Measurements from ENCODE around the gene EPHA3. TPM values are rescaled to one million over a fixed set of nuclear protein-coding genes. Genes with fewer than 3 reads are reported as not detected.

Gene EPHA3
- total RNA-seq, 1 experiment from 2014 or later, result 0.74 TPM

GRCh38 chr3:89320186-89320585 lies 212.8 kb downstream of the EPHA3 start:
- Mint-ChIP-seq H3K27ac (no peak overlapping the region), H3K36me3 (no peaks in the 10 kb centered on the region), H3K4me3 (no peak overlapping the region), H3K27me3 (ENCODE audit: low read depth) (no peaks in the 10 kb centered on the region), H3K9me3 (no peaks in the 10 kb centered on the region), H3K4me1 (0 out of 2 replicates have a peak, but pooled peaks cover 2% of the 10 kb centered on the region)
- POLR2A ChIA-PET, result no interaction called here
- no peak for ATAC-seq
- CTCF ChIA-PET, result no interaction called here
- DNase-seq (ENCODE audit: low spot score), result no peak
- no peak for TF ChIP-seq ETV6 (CRISPR knock-in tag; IDR thresholded peaks at IDR 0.05)
- TF ChIP-seq ZNF232 (CRISPR knock-in tag; IDR thresholded peaks at IDR 0.05), result no peak
- TF ChIP-seq OVOL2 (CRISPR knock-in tag; IDR thresholded peaks at IDR 0.05; ENCODE audit: borderline replicate concordance), result no peak
- TF ChIP-seq TP53 (CRISPR knock-in tag; IDR thresholded peaks at IDR 0.05), result no peak
- no peak for TF ChIP-seq AR (CRISPR knock-in tag; IDR thresholded peaks at IDR 0.05)
- TF ChIP-seq CBFB (CRISPR knock-in tag; IDR thresholded peaks at IDR 0.05; ENCODE audit: low read depth), result no peak
- no peak for TF ChIP-seq CREM (CRISPR knock-in tag; IDR thresholded peaks at IDR 0.05)
- TF ChIP-seq, protein P1, sequence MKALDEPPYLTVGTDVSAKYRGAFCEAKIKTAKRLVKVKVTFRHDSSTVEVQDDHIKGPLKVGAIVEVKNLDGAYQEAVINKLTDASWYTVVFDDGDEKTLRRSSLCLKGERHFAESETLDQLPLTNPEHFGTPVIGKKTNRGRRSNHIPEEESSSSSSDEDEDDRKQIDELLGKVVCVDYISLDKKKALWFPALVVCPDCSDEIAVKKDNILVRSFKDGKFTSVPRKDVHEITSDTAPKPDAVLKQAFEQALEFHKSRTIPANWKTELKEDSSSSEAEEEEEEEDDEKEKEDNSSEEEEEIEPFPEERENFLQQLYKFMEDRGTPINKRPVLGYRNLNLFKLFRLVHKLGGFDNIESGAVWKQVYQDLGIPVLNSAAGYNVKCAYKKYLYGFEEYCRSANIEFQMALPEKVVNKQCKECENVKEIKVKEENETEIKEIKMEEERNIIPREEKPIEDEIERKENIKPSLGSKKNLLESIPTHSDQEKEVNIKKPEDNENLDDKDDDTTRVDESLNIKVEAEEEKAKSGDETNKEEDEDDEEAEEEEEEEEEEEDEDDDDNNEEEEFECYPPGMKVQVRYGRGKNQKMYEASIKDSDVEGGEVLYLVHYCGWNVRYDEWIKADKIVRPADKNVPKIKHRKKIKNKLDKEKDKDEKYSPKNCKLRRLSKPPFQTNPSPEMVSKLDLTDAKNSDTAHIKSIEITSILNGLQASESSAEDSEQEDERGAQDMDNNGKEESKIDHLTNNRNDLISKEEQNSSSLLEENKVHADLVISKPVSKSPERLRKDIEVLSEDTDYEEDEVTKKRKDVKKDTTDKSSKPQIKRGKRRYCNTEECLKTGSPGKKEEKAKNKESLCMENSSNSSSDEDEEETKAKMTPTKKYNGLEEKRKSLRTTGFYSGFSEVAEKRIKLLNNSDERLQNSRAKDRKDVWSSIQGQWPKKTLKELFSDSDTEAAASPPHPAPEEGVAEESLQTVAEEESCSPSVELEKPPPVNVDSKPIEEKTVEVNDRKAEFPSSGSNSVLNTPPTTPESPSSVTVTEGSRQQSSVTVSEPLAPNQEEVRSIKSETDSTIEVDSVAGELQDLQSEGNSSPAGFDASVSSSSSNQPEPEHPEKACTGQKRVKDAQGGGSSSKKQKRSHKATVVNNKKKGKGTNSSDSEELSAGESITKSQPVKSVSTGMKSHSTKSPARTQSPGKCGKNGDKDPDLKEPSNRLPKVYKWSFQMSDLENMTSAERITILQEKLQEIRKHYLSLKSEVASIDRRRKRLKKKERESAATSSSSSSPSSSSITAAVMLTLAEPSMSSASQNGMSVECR (CRISPR knock-in tag; IDR thresholded peaks at IDR 0.05; ENCODE audit: borderline replicate concordance), result no peak
- TF ChIP-seq, protein P2, sequence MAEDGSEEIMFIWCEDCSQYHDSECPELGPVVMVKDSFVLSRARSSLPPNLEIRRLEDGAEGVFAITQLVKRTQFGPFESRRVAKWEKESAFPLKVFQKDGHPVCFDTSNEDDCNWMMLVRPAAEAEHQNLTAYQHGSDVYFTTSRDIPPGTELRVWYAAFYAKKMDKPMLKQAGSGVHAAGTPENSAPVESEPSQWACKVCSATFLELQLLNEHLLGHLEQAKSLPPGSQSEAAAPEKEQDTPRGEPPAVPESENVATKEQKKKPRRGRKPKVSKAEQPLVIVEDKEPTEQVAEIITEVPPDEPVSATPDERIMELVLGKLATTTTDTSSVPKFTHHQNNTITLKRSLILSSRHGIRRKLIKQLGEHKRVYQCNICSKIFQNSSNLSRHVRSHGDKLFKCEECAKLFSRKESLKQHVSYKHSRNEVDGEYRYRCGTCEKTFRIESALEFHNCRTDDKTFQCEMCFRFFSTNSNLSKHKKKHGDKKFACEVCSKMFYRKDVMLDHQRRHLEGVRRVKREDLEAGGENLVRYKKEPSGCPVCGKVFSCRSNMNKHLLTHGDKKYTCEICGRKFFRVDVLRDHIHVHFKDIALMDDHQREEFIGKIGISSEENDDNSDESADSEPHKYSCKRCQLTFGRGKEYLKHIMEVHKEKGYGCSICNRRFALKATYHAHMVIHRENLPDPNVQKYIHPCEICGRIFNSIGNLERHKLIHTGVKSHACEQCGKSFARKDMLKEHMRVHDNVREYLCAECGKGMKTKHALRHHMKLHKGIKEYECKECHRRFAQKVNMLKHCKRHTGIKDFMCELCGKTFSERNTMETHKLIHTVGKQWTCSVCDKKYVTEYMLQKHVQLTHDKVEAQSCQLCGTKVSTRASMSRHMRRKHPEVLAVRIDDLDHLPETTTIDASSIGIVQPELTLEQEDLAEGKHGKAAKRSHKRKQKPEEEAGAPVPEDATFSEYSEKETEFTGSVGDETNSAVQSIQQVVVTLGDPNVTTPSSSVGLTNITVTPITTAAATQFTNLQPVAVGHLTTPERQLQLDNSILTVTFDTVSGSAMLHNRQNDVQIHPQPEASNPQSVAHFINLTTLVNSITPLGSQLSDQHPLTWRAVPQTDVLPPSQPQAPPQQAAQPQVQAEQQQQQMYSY (CRISPR knock-in tag; IDR thresholded peaks at IDR 0.05), result no peak

DNA sequence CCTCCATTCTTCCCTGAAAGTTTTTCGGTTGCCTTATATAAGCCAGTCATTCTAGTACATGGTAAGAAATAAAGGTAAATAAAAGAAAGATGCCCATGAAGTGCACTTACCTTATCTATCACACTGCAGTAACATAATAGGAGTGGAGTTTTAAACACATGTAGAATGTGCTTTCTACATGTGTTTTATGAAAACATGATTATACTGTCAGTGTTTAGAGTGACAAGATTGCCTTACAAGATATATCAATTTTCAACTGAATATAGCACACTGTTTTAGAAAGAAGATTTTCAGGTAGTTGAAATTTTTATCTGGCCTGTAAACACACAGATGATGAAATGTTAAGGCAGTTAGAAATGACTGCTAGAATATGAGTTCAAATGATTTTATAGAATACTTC lies 219.6 kb downstream of the EPHA3 start:
- no peak for DNase-seq (ENCODE audit: low spot score)
- Mint-ChIP-seq H3K4me1 (peaks cover 30% of the 10 kb centered on the region), H3K27ac (no peak overlapping the region), H3K27me3 (ENCODE audit: low read depth) (no peaks in the 10 kb centered on the region), H3K4me3 (no peak overlapping the region), H3K9me3 (no peaks in the 10 kb centered on the region), H3K36me3 (no peaks in the 10 kb centered on the region)
- ATAC-seq, result no peak
- CTCF ChIA-PET, result no interaction called here
- no peak for TF ChIP-seq ZNF512 (CRISPR knock-in tag; IDR thresholded peaks at IDR 0.05; ENCODE audit: borderline replicate concordance)
- TF ChIP-seq, protein P3, sequence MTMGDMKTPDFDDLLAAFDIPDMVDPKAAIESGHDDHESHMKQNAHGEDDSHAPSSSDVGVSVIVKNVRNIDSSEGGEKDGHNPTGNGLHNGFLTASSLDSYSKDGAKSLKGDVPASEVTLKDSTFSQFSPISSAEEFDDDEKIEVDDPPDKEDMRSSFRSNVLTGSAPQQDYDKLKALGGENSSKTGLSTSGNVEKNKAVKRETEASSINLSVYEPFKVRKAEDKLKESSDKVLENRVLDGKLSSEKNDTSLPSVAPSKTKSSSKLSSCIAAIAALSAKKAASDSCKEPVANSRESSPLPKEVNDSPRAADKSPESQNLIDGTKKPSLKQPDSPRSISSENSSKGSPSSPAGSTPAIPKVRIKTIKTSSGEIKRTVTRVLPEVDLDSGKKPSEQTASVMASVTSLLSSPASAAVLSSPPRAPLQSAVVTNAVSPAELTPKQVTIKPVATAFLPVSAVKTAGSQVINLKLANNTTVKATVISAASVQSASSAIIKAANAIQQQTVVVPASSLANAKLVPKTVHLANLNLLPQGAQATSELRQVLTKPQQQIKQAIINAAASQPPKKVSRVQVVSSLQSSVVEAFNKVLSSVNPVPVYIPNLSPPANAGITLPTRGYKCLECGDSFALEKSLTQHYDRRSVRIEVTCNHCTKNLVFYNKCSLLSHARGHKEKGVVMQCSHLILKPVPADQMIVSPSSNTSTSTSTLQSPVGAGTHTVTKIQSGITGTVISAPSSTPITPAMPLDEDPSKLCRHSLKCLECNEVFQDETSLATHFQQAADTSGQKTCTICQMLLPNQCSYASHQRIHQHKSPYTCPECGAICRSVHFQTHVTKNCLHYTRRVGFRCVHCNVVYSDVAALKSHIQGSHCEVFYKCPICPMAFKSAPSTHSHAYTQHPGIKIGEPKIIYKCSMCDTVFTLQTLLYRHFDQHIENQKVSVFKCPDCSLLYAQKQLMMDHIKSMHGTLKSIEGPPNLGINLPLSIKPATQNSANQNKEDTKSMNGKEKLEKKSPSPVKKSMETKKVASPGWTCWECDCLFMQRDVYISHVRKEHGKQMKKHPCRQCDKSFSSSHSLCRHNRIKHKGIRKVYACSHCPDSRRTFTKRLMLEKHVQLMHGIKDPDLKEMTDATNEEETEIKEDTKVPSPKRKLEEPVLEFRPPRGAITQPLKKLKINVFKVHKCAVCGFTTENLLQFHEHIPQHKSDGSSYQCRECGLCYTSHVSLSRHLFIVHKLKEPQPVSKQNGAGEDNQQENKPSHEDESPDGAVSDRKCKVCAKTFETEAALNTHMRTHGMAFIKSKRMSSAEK (CRISPR knock-in tag; IDR thresholded peaks at IDR 0.05; ENCODE audit: borderline replicate concordance), result no peak
- TF ChIP-seq, protein P4, sequence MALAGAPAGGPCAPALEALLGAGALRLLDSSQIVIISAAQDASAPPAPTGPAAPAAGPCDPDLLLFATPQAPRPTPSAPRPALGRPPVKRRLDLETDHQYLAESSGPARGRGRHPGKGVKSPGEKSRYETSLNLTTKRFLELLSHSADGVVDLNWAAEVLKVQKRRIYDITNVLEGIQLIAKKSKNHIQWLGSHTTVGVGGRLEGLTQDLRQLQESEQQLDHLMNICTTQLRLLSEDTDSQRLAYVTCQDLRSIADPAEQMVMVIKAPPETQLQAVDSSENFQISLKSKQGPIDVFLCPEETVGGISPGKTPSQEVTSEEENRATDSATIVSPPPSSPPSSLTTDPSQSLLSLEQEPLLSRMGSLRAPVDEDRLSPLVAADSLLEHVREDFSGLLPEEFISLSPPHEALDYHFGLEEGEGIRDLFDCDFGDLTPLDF (CRISPR knock-in tag; IDR thresholded peaks at IDR 0.05), result no peak
- POLR2A ChIA-PET, result no interaction called here

All from WTC11 (cell line).